GM18507 (cell line): ENCODE results near the gene VPS54.
"Not testable (repeated sequence)": the region's sequence is repeated elsewhere in the genome, so short reads cannot be mapped to it uniquely, and the experiment has no call there.

Experiments used
- DNase-seq: peaks from one replicate; pipeline ENCODE4 v3.0.0; 2011; ENCODE audit warnings: low read depth; ENCODE audit not compliant: insufficient read length; ENCODE audit errors: extremely low spot score
- FAIRE-seq: peaks from 2 replicates; lab custom pipeline; 2011; peaks lifted over from hg19 to GRCh38; lab: Jason Lieb, UNC

VPS54 gene

GRCh38 chr2:63996582-63997198 is 22.5 kb downstream of the VPS54 start:
- not testable (repeated sequence) for DNase-seq, FAIRE-seq

GRCh38 chr2:63994329-63995070 is 24.7 kb downstream of the VPS54 start:
- not testable (repeated sequence) for DNase-seq, FAIRE-seq

GRCh38 chr2:63993871-63994270 is 25.4 kb downstream of the VPS54 start:
- FAIRE-seq (no peak), DNase-seq (no peak)

- not testable (repeated sequence) for FAIRE-seq, DNase-seq
Measured at GRCh38 chr2:63993130-63993584, 26.1 kb downstream of the VPS54 start.

GRCh38 chr2:63992061-63992685 is 27.1 kb downstream of the VPS54 start:
- DNase-seq (no peak), FAIRE-seq (no peak)

- DNase-seq, FAIRE-seq: not testable (repeated sequence)
Measured at GRCh38 chr2:63991173-63991999, 27.8 kb downstream of the VPS54 start.

GRCh38 chr2:63990072-63990471 is 29.2 kb downstream of the VPS54 start:
- no peak for DNase-seq
- FAIRE-seq: no peak

- DNase-seq, FAIRE-seq: not testable (repeated sequence)
Measured at GRCh38 chr2:63988842-63989436, 30.3 kb downstream of the VPS54 start.

- DNase-seq (no peak), FAIRE-seq (no peak)
Measured at GRCh38 chr2:63984606-63985359, 34.4 kb downstream of the VPS54 start.

- FAIRE-seq (no peak), DNase-seq (no peak)
Measured at GRCh38 chr2:63983986-63984605, 35.1 kb downstream of the VPS54 start.

GRCh38 chr2:63982335-63982734 is 36.9 kb downstream of the VPS54 start:
- no peak for FAIRE-seq
- no peak for DNase-seq

GRCh38 chr2:63981702-63982103 is 37.5 kb downstream of the VPS54 start:
- FAIRE-seq (no peak), DNase-seq (no peak)

- no peak for DNase-seq
- FAIRE-seq: no peak
Measured at GRCh38 chr2:63980794-63981193, 38.4 kb downstream of the VPS54 start.

- FAIRE-seq: peak; percentile 76
- DNase-seq: no peak
Measured at GRCh38 chr2:63977904-63978303, 41.3 kb downstream of the VPS54 start.

- FAIRE-seq (no peak), DNase-seq (no peak)
Measured at GRCh38 chr2:63976125-63976510, 43.1 kb downstream of the VPS54 start.

GRCh38 chr2:63975437-63976124 is 43.6 kb downstream of the VPS54 start:
- DNase-seq (no peak), FAIRE-seq (no peak)

GRCh38 chr2:63975036-63975435 is 44.2 kb downstream of the VPS54 start:
- not testable (repeated sequence) for FAIRE-seq, DNase-seq

- FAIRE-seq: no peak
- DNase-seq: no peak
Measured at GRCh38 chr2:63962186-63962585, 57.0 kb downstream of the VPS54 start.
